ENCODE measurements around the gene SLIT1. TPM values are rescaled to one million over a fixed set of nuclear protein-coding genes. Genes with fewer than 3 reads are reported as not detected.
A peak's percentile ranks its signal among the peaks of the same experiment; 100 is the strongest.

The SLIT1 gene
- total and polyA plus RNA-seq, 2 donors (not counting 1 experiment from before 2014, with no cell fraction given) = 0.15 to 0.49 TPM

GRCh38 chr10:97060441-97061084, 125.2 kb downstream of the SLIT1 start:
- no peak overlapping the region for H3K4me3 Mint-ChIP-seq

More at GRCh38 chr10:97060441-97061084, 125.2 kb downstream of the SLIT1 start:
- intact Hi-C loops (cut with micrococcal nuclease) = no loop called here
- H2AFZ ChIP-seq (ENCODE audit: insufficient read depth, low read depth, low read length, poor library complexity, severe bottlenecking) = no peak overlapping the region
- no peak overlapping the region for H3K27ac ChIP-seq (ENCODE audit: low read length in 2 of 2)
- DNase-seq = no peak
- ChIA-PET CTCF (interaction anchor here (0.6 to 2.4 kb wide), 4 partner anchors 12 to 690 kb away, joined by 3 to 8 read pairs (median 3); no protein-coding TSS in a partner anchor), POLR2A (no interaction called here)
- 91% methylated on average over 15 of the region's 15 CpGs for WGBS (ENCODE audit: insufficient coverage)
- no peaks in the 10 kb centered on the region for H4K20me1 ChIP-seq (ENCODE audit: control insufficient read depth, insufficient read depth, low read length, poor library complexity, severe bottlenecking)
- no peak for TF ChIP-seq CTCF (IDR thresholded peaks at IDR 0.05)
- no peak for TF ChIP-seq EZH2 (IDR thresholded peaks at IDR 0.05; ENCODE audit: borderline replicate concordance, insufficient read depth, low read depth, low read length, poor library complexity, severe bottlenecking)
- H3K4me1 Mint-ChIP-seq = no peaks in the 10 kb centered on the region
- H3K9me3 ChIP-seq (ENCODE audit: control extremely low read depth in 1 of 3, control insufficient read depth in 2 of 3, insufficient read depth in 1 of 3, low read length in 2 of 3) = peaks cover 0 to 1% (median 0%) of the 10 kb centered on the region in 3 donors
- no peak overlapping the region for H3K9ac ChIP-seq (ENCODE audit: low read length)
- H3K4me3 ChIP-seq (ENCODE audit: control extremely low read depth in 1 of 5, extremely low read depth in 1 of 5, insufficient read depth in 1 of 5, low read depth in 2 of 5, low read length in 4 of 5) = no peak overlapping the region
- ATAC-seq (ENCODE audit: low read depth) = no peak
- H3K36me3 ChIP-seq (replicated peaks in 1 of 2; ENCODE audit: control extremely low read depth in 1 of 2, control insufficient read depth in 1 of 2, extremely low read depth in 1 of 2, insufficient read depth in 2 of 2, low read length in 1 of 2) = no peaks in the 10 kb centered on the region
- H3K27ac Mint-ChIP-seq = peak overlapping the region; percentile 37
- H3K27me3 Mint-ChIP-seq = peaks cover 5% of the 10 kb centered on the region
- no peaks in the 10 kb centered on the region for H3K4me1 ChIP-seq (ENCODE audit: control insufficient read depth in 2 of 2, insufficient read depth in 2 of 2, low read length in 2 of 2)
- no peaks in the 10 kb centered on the region for H3K27me3 ChIP-seq (replicated peaks in 1 of 4; ENCODE audit: control extremely low read depth in 1 of 4, control insufficient read depth in 3 of 4, insufficient read depth in 4 of 4, low read length in 3 of 4)
- H3K4me2 ChIP-seq (replicated peaks; ENCODE audit: low read depth, low read length, poor library complexity, severe bottlenecking) = no peak overlapping the region
- no peaks in the 10 kb centered on the region for H3K79me2 ChIP-seq (ENCODE audit: control insufficient read depth, insufficient read depth, low read length)
- H3K9me3 Mint-ChIP-seq (ENCODE audit: insufficient read depth) = peaks cover 3% of the 10 kb centered on the region
